Measurements from ENCODE around the gene CDK12. TPM values are rescaled to one million over a fixed set of nuclear protein-coding genes. Genes with fewer than 3 reads are reported as not detected.

CDK12 gene
- total and polyA plus RNA-seq, 9 of the 15 experiments (the other 6 are each of a cell fraction or from before 2014, with no cell fraction given) = 3.4 to 65.6 (median 36.8) TPM

- TF ChIP-seq REST (IDR thresholded peaks at IDR 0.05; ENCODE audit: borderline replicate concordance) = 0 out of 2 replicates have a peak, but pooled peaks have one; percentile 2
- peak; percentile 60; the same call in 1 of the 2 replicates for TF ChIP-seq REST (CRISPR knock-in tag; IDR thresholded peaks at IDR 0.05; ENCODE audit: low read depth)
- 0 out of 2 replicates have a peak, but pooled peaks have one; percentile 9 for TF ChIP-seq ZNF253 (CRISPR knock-in tag; conservative IDR thresholded peaks at IDR 0.05)
- peak; percentile 25 for TF ChIP-seq RBBP5 (IDR thresholded peaks at IDR 0.05; ENCODE audit: borderline replicate concordance, insufficient read depth, low read length, poor library complexity, severe bottlenecking)
- peak in 1 of 2 experiments; percentile 76; a peak in 2 of 4 replicates for TF ChIP-seq NONO (IDR thresholded peaks at IDR 0.05; ENCODE audit: low read depth in 2 of 2, low read length in 1 of 2)
- TF ChIP-seq ZNF830 (CRISPR knock-in tag; IDR thresholded peaks at IDR 0.05) = peak; percentile 72; the same call in 1 of the 2 replicates
- TF ChIP-seq ZBTB5 (IDR thresholded peaks at IDR 0.05) = no peak
- TF ChIP-seq ZNF23 (CRISPR knock-in tag; IDR thresholded peaks at IDR 0.05) = 0 out of 2 replicates have a peak, but pooled peaks have one; percentile 32
- TF ChIP-seq TCF7L2 (IDR thresholded peaks at IDR 0.05; ENCODE audit: low read depth, low read length) = 0 out of 2 replicates have a peak, but pooled peaks have one; percentile 62
- TF ChIP-seq MXI1 (IDR thresholded peaks at IDR 0.05; ENCODE audit: low read depth, low read length) = peak; percentile 58; the same call in 1 of the 2 replicates
- TF ChIP-seq MED1 (CRISPR knock-in tag; IDR thresholded peaks at IDR 0.05; ENCODE audit: borderline replicate concordance) = no peak
- no peak for TF ChIP-seq EP300 (IDR thresholded peaks at IDR 0.05; ENCODE audit: low read length)
- no peak for TF ChIP-seq ATF6 (CRISPR knock-in tag; IDR thresholded peaks at IDR 0.05)
Measured at GRCh38 chr17:39461113-39461925, at the start of gene CDK12 (continued).

Data from K562 (cell line).